ENCODE measurements around the gene PGM2. TPM values are rescaled to one million over a fixed set of nuclear protein-coding genes. Genes with fewer than 3 reads are reported as not detected.

Gene PGM2
- total RNA-seq, 1 experiment from 2014 or later, result 23.7 TPM

GRCh38 chr4:37889849-37890800, 63.6 kb downstream of the PGM2 start:
- Histone ChIP-seq H3K36me3 (replicated peaks; ENCODE audit: control insufficient read depth, insufficient read depth, low read length) (no peaks in the 10 kb centered on the region), H3K27me3 (ENCODE audit: control insufficient read depth, insufficient read depth, low read length) (peaks cover 56% of the 10 kb centered on the region)
- peak; percentile 66 for DNase-seq

GRCh38 chr4:37890801-37891259, 64.3 kb downstream of the PGM2 start, which contains the start of gene TBC1D1:
TBC1D1 (plus strand) TSS chr4:37891084; CDS start chr4:37902096, 11,012 bp downstream.
- Histone ChIP-seq H3K36me3 (replicated peaks; ENCODE audit: control insufficient read depth, insufficient read depth, low read length) (no peaks in the 10 kb centered on the region), H3K27me3 (ENCODE audit: control insufficient read depth, insufficient read depth, low read length) (peaks cover 56% of the 10 kb centered on the region), H3K4me3 (ENCODE audit: insufficient read depth, low read depth, low read length) (peak within 1 kb of the TSS; percentile 65)
- DNase-seq, result peak; percentile 77

More at GRCh38 chr4:37889849-37890800, 63.6 kb downstream of the PGM2 start:
- H3K4me3 ChIP-seq (ENCODE audit: insufficient read depth, low read depth, low read length), result peak overlapping the region; percentile 65

GRCh38 chr4:37891260-37892159, 65.0 kb downstream of the PGM2 start:
- DNase-seq, result peak; percentile 80
- no peaks in the 10 kb centered on the region for H3K36me3 ChIP-seq (replicated peaks; ENCODE audit: control insufficient read depth, insufficient read depth, low read length)
- H3K4me3 ChIP-seq (ENCODE audit: insufficient read depth, low read depth, low read length), result peak overlapping the region; percentile 65
- H3K27me3 ChIP-seq (ENCODE audit: control insufficient read depth, insufficient read depth, low read length), result peaks cover 56% of the 10 kb centered on the region

GRCh38 chr4:37892641-37893040, 66.2 kb downstream of the PGM2 start:
- no peak overlapping the region for H3K4me3 ChIP-seq (ENCODE audit: insufficient read depth, low read depth, low read length)
- peaks cover 53% of the 10 kb centered on the region for H3K27me3 ChIP-seq (ENCODE audit: control insufficient read depth, insufficient read depth, low read length)
- H3K36me3 ChIP-seq (replicated peaks; ENCODE audit: control insufficient read depth, insufficient read depth, low read length), result no peaks in the 10 kb centered on the region
- DNase-seq, result no peak

GRCh38 chr4:37893164-37893563, 66.7 kb downstream of the PGM2 start:
- peaks cover 49% of the 10 kb centered on the region for H3K27me3 ChIP-seq (ENCODE audit: control insufficient read depth, insufficient read depth, low read length)
- DNase-seq, result no peak
- no peak overlapping the region for H3K4me3 ChIP-seq (ENCODE audit: insufficient read depth, low read depth, low read length)
- no peaks in the 10 kb centered on the region for H3K36me3 ChIP-seq (replicated peaks; ENCODE audit: control insufficient read depth, insufficient read depth, low read length)

- H3K27me3 ChIP-seq (ENCODE audit: control insufficient read depth, insufficient read depth, low read length), result peaks cover 30% of the 10 kb centered on the region
- no peaks in the 10 kb centered on the region for H3K36me3 ChIP-seq (replicated peaks; ENCODE audit: control insufficient read depth, insufficient read depth, low read length)
- H3K4me3 ChIP-seq (ENCODE audit: insufficient read depth, low read depth, low read length), result no peak overlapping the region
- DNase-seq, result no peak
Observed at GRCh38 chr4:37895271-37895670, 68.8 kb downstream of the PGM2 start.

GRCh38 chr4:37896206-37896860, 69.8 kb downstream of the PGM2 start:
- Histone ChIP-seq H3K4me3 (ENCODE audit: insufficient read depth, low read depth, low read length) (no peak overlapping the region), H3K36me3 (replicated peaks; ENCODE audit: control insufficient read depth, insufficient read depth, low read length) (no peaks in the 10 kb centered on the region), H3K27me3 (ENCODE audit: control insufficient read depth, insufficient read depth, low read length) (peaks cover 19% of the 10 kb centered on the region)
- no peak for DNase-seq

GRCh38 chr4:37902212-37902611, 75.7 kb downstream of the PGM2 start:
- DNase-seq, result no peak
- Histone ChIP-seq H3K4me3 (ENCODE audit: insufficient read depth, low read depth, low read length) (no peak overlapping the region), H3K36me3 (replicated peaks; ENCODE audit: control insufficient read depth, insufficient read depth, low read length) (no peaks in the 10 kb centered on the region), H3K27me3 (ENCODE audit: control insufficient read depth, insufficient read depth, low read length) (no peaks in the 10 kb centered on the region)

GRCh38 chr4:37902738-37903693, 76.5 kb downstream of the PGM2 start:
- Histone ChIP-seq H3K4me3 (ENCODE audit: insufficient read depth, low read depth, low read length) (no peak overlapping the region), H3K27me3 (ENCODE audit: control insufficient read depth, insufficient read depth, low read length) (no peaks in the 10 kb centered on the region), H3K36me3 (replicated peaks; ENCODE audit: control insufficient read depth, insufficient read depth, low read length) (no peaks in the 10 kb centered on the region)
- no peak for DNase-seq

- no peaks in the 10 kb centered on the region for H3K27me3 ChIP-seq (ENCODE audit: control insufficient read depth, insufficient read depth, low read length)
- no peak overlapping the region for H3K4me3 ChIP-seq (ENCODE audit: insufficient read depth, low read depth, low read length)
- DNase-seq, result no peak
- H3K36me3 ChIP-seq (replicated peaks; ENCODE audit: control insufficient read depth, insufficient read depth, low read length), result no peaks in the 10 kb centered on the region
Observed at GRCh38 chr4:37903901-37904300, 77.4 kb downstream of the PGM2 start.

GRCh38 chr4:37904824-37905223, 78.3 kb downstream of the PGM2 start:
- no peak overlapping the region for H3K4me3 ChIP-seq (ENCODE audit: insufficient read depth, low read depth, low read length)
- no peaks in the 10 kb centered on the region for H3K27me3 ChIP-seq (ENCODE audit: control insufficient read depth, insufficient read depth, low read length)
- no peak for DNase-seq
- H3K36me3 ChIP-seq (replicated peaks; ENCODE audit: control insufficient read depth, insufficient read depth, low read length), result no peaks in the 10 kb centered on the region

- no peak overlapping the region for H3K4me3 ChIP-seq (ENCODE audit: insufficient read depth, low read depth, low read length)
- H3K36me3 ChIP-seq (replicated peaks; ENCODE audit: control insufficient read depth, insufficient read depth, low read length), result no peaks in the 10 kb centered on the region
- H3K27me3 ChIP-seq (ENCODE audit: control insufficient read depth, insufficient read depth, low read length), result no peaks in the 10 kb centered on the region
- no peak for DNase-seq
Observed at GRCh38 chr4:37905533-37906169, 79.2 kb downstream of the PGM2 start.
